GM18520 (cell line): ENCODE measurements around the gene ITIH5.

ENCODE experiments used
- ATAC-seq: cut with Tn5 transposase; IDR thresholded peaks from one replicate; pipeline ENCODE4 v1.9.1; 2021; ENCODE audit not compliant: unreplicated experiment

The ITIH5 gene

GRCh38 chr10:7587865-7588188 lies 78.9 kb downstream of the ITIH5 start:
- ATAC-seq: no peak

- ATAC-seq: no peak
Observed at GRCh38 chr10:7587168-7587864, 79.5 kb downstream of the ITIH5 start.

- ATAC-seq: no peak
Observed at GRCh38 chr10:7585228-7585627, 81.5 kb downstream of the ITIH5 start.

GRCh38 chr10:7583626-7584025 lies 83.1 kb downstream of the ITIH5 start:
- ATAC-seq: no peak

GRCh38 chr10:7580520-7580919 lies 86.2 kb downstream of the ITIH5 start:
- no peak for ATAC-seq

- no peak for ATAC-seq
Observed at GRCh38 chr10:7579681-7580080, 87.1 kb downstream of the ITIH5 start.

GRCh38 chr10:7577579-7577978 lies 89.2 kb downstream of the ITIH5 start:
- ATAC-seq: no peak

- ATAC-seq: no peak
Observed at GRCh38 chr10:7577176-7577575, 89.6 kb downstream of the ITIH5 start.

GRCh38 chr10:7576340-7576739 lies 90.4 kb downstream of the ITIH5 start:
- ATAC-seq: no peak

GRCh38 chr10:7572391-7572790 lies 94.4 kb downstream of the ITIH5 start:
- no peak for ATAC-seq

GRCh38 chr10:7571981-7572380 lies 94.8 kb downstream of the ITIH5 start:
- no peak for ATAC-seq

GRCh38 chr10:7567911-7568620 lies 98.7 kb downstream of the ITIH5 start:
- ATAC-seq: no peak

GRCh38 chr10:7566891-7567290 lies 99.9 kb downstream of the ITIH5 start:
- ATAC-seq: no peak

GRCh38 chr10:7565871-7566270 lies 100.9 kb downstream of the ITIH5 start:
- ATAC-seq: no peak

- no peak for ATAC-seq
Observed at GRCh38 chr10:7563770-7564169, 103.0 kb downstream of the ITIH5 start.

GRCh38 chr10:7563368-7563767 lies 103.4 kb downstream of the ITIH5 start:
- ATAC-seq: no peak

GRCh38 chr10:7561985-7562384 lies 104.8 kb downstream of the ITIH5 start:
- no peak for ATAC-seq

GRCh38 chr10:7561216-7561893 lies 105.4 kb downstream of the ITIH5 start:
- no peak for ATAC-seq

GRCh38 chr10:7560519-7560918 lies 106.2 kb downstream of the ITIH5 start:
- ATAC-seq: no peak

- ATAC-seq: no peak
Observed at GRCh38 chr10:7559386-7559785, 107.4 kb downstream of the ITIH5 start.

GRCh38 chr10:7558036-7558435 lies 108.7 kb downstream of the ITIH5 start:
- no peak for ATAC-seq

GRCh38 chr10:7553531-7553930 lies 113.2 kb downstream of the ITIH5 start:
- ATAC-seq: no peak
